Middle frontal gyrus (tissue), 1 donor: ENCODE data around the gene TXNDC16.

Experiments used
- DNase-seq: peaks from one replicate; pipeline ENCODE4 v3.0.0-alpha.2; 2015; ENCODE audit warnings: low spot score; ENCODE audit errors: extremely low spot score

Gene TXNDC16

GRCh38 chr14:52447236-52447635 lies 105.1 kb downstream of the TXNDC16 start:
- no peak for DNase-seq

- DNase-seq: no peak
Measured at GRCh38 chr14:52446355-52446754, 106.0 kb downstream of the TXNDC16 start.

GRCh38 chr14:52443506-52443905 lies 108.8 kb downstream of the TXNDC16 start:
- no peak for DNase-seq

GRCh38 chr14:52442602-52443001 lies 109.7 kb downstream of the TXNDC16 start:
- DNase-seq: no peak

GRCh38 chr14:52442166-52442565 lies 110.1 kb downstream of the TXNDC16 start:
- no peak for DNase-seq

- DNase-seq: no peak
Measured at GRCh38 chr14:52439476-52439875, 112.8 kb downstream of the TXNDC16 start.

GRCh38 chr14:52434955-52435354 lies 117.3 kb downstream of the TXNDC16 start:
- no peak for DNase-seq

GRCh38 chr14:52430474-52430873 lies 121.8 kb downstream of the TXNDC16 start:
- no peak for DNase-seq

GRCh38 chr14:52429451-52429850 lies 122.9 kb downstream of the TXNDC16 start:
- DNase-seq: no peak

GRCh38 chr14:52427460-52427859 lies 124.8 kb downstream of the TXNDC16 start:
- DNase-seq: no peak

- no peak for DNase-seq
Measured at GRCh38 chr14:52422650-52423356, 129.5 kb downstream of the TXNDC16 start.

GRCh38 chr14:52417139-52417538 lies 135.2 kb downstream of the TXNDC16 start:
- DNase-seq: no peak

- no peak for DNase-seq
Measured at GRCh38 chr14:52413729-52414408, 138.4 kb downstream of the TXNDC16 start.

- no peak for DNase-seq
Measured at GRCh38 chr14:52412426-52412825, 139.9 kb downstream of the TXNDC16 start.

- no peak for DNase-seq
Measured at GRCh38 chr14:52405314-52405713, 147.0 kb downstream of the TXNDC16 start.

- DNase-seq: no peak
Measured at GRCh38 chr14:52402812-52403526, 149.3 kb downstream of the TXNDC16 start.

GRCh38 chr14:52400846-52401245 lies 151.5 kb downstream of the TXNDC16 start:
- DNase-seq: no peak

- DNase-seq: no peak
Measured at GRCh38 chr14:52399921-52400595, 152.2 kb downstream of the TXNDC16 start.

GRCh38 chr14:52399104-52399503 lies 153.2 kb downstream of the TXNDC16 start:
- no peak for DNase-seq

GRCh38 chr14:52397844-52398243 lies 154.5 kb downstream of the TXNDC16 start:
- no peak for DNase-seq

GRCh38 chr14:52395728-52396127 lies 156.6 kb downstream of the TXNDC16 start:
- no peak for DNase-seq
